HG02798 (cell line): Measurements from ENCODE around the gene COMMD4.
"Not testable (repeated sequence)": the region's sequence is repeated elsewhere in the genome, so short reads cannot be mapped to it uniquely, and the experiment has no call there.

ENCODE experiments used
- ATAC-seq: cut with Tn5 transposase; IDR thresholded peaks from one replicate; pipeline ENCODE4 v1.9.1; 2021; ENCODE audit warnings: mild to moderate bottlenecking; ENCODE audit not compliant: unreplicated experiment, poor library complexity

COMMD4 gene

GRCh38 chr15:75369897-75370581 lies 34.2 kb downstream of the COMMD4 start:
- no peak for ATAC-seq

GRCh38 chr15:75371486-75371885 lies 35.6 kb downstream of the COMMD4 start:
- ATAC-seq, result no peak

GRCh38 chr15:75371901-75372688 lies 36.2 kb downstream of the COMMD4 start:
- ATAC-seq, result no peak

GRCh38 chr15:75380773-75381172 lies 44.9 kb downstream of the COMMD4 start:
- ATAC-seq, result no peak

- ATAC-seq, result not testable (repeated sequence)
Observed at GRCh38 chr15:75383986-75384385, 48.1 kb downstream of the COMMD4 start.
